NK-92 treated with Interleukin-12 subunit alpha and Interleukin-12 subunit beta, amount 100 ng/mL, for 24 hours (cell line): ENCODE results near the gene LONRF2.
A peak's percentile ranks its signal among the peaks of the same experiment; 100 is the strongest.

Source experiments
- DNase-seq: peaks from one replicate; lab custom pipeline; 2025; lab: John Stamatoyannopoulos, UW

The LONRF2 gene

DNA sequence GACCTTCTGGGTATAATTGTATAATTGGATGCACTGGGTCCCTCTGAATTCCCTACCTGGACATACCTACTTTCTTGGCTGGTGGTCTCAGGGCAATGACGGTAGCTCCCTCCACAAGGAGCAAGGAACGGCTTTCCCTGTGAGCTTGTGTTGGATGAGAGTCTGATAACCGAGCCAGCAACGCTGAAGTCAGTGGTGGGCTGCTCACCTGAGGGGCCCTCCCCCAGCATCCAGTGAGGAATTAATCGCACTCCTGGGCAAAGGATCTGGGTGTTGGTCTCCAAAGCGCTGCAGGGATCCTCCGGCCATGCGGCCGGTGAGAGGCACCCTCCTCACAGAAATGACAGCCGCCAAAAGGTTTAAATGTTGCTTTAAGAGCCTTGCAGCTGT lies 47.1 kb downstream of the LONRF2 start:
- DNase-seq: no peak

DNA sequence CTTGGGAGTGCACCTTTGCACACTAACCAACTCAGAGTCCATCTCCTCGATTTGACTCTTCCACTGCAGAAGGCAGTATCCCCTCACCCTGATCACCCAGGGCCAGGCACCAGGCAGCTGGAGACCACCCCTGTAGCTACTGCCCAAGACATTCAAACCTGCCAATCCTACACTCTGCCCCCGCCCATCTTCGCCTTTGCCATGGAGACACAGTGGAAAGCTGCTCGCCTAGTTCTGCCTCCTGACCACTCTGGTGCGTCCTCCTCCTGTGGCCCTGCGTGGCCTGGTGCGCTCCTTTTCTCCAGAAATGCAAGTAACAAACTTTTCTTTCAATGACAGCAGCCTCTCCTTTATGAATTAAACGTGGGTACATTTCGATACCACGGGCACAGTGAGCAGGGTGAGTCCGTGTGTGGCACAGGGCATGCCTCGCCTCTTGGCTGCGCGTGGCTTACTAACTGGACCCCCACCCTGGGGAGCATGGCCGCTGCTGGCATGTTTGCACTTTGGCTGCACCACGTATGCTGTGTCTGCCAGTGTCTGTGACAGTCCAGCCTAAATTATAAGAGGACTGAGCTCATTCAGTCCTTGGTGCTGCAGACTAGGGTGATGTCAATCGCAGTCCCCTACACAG lies 47.6 kb downstream of the LONRF2 start:
- no peak for DNase-seq

- no peak for DNase-seq
Observed at GRCh38 chr2:100274076-100274475, 48.2 kb downstream of the LONRF2 start.

- no peak for DNase-seq
Observed at GRCh38 chr2:100273387-100273786, 48.9 kb downstream of the LONRF2 start.

GRCh38 chr2:100272841-100273329 lies 49.4 kb downstream of the LONRF2 start:
- no peak for DNase-seq

DNA sequence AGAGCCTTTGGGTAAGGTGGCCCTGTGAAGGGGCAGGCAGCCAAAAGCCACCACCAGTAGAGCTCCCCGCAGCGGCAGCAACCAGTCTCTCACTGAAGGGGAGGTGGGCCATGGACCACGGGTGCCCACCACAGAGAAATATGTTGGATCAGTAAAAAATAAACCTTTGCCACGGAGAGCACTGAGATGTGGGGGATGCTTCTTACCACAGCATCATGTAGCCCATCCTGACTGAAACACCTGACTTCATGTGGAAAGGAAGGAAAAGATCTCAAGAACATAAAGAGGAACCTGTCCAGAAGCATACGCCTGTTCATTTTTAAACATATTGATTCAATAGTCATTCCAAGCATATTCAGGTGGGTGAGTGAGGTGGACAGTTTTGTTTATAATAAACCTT lies 51.1 kb downstream of the LONRF2 start:
- DNase-seq: no peak

DNA sequence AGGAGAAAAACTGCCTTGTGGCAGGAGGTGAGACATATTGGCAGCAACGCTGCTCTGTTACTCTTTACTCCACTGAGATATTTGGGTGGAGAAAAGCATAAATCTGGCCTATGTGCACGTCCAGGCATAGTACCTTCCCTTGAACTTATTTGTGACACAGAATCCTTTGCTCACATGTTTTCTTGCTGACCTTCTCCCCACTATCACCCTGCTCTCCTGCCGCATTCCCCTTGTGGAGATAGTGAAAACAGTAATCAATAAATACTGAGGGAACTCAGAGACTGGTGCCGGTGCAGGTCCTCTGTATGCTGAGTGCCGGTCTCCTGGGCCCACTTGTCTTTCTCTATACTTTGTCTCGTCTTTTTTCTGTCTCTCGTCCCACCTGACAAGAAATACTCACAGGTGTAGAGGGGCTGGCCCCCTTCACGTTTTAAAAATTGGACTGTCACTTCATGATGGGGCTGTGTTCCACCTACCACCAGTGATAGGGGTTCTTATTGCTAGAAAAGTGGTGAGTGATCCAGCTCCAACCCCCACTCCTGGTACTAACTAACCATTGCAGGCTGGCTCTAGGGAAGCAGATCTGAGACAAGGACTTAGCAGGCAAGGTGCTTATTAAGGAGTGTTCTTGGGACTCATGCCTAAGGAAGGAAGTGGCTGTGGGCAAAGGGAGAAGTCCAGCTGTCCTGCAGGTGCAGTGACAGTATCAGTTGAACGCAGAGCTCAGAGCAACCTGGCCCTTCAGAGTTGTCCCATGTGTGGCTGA lies 51.7 kb downstream of the LONRF2 start:
- no peak for DNase-seq

DNA sequence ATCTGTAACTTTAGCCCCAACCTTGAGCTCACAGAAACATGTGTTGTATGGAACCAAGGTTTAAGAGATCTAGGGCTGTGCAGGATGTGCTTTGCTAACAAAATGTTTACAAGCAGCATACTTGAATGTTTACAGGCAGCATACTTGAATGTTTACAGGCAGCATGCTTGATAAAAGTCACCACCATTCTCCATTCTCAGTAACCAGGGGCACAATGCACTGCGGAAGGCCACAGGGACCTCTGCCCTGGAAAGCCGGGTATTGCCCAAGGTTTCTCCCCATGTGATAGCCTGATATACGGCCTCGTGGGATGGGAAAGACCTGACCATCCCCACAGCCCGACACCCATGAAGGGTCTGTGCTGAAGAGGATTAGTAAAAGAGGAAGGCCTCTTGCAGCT lies 52.4 kb downstream of the LONRF2 start:
- no peak for DNase-seq

DNA sequence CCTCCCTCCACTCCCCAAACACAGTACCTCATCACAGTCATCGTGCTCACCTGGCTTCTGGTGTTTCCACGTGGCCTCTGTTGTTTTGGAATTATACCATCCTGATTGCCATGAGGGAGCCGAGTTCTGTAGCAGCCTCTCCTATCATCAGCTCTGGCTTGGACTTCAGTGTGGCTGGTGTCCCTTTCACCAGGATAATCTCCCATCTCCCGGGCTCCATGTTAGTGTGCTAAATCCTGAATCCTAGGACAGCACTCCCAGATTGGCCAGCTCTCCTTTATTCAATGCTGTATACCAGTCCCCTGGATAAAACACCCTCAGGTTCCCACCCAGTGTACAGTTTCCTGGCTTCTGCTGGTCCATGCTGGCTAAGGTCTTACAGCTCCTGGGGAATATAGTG lies 53.3 kb downstream of the LONRF2 start:
- DNase-seq: no peak

GRCh38 chr2:100267751-100268150 lies 54.5 kb downstream of the LONRF2 start:
- DNase-seq: no peak

DNA sequence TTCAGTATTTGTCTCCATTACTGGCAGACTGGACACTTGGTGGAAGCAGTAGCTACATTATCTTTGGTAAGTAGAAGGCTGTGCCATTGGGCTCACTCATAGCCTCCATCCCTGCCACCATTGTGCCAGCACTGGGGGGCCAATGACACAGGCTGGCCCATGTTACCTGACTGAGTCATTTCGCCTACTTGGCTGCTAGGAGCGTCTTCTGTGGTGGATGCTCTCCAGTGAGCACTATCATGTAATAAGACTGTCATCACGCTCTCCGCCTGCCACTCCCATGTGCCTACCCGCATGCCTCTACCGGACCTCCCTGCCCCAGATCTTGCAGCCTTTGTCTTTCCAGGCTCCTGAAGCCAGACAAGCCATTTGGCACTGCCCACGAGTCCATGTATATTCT lies 56.2 kb downstream of the LONRF2 start:
- DNase-seq: no peak

DNA sequence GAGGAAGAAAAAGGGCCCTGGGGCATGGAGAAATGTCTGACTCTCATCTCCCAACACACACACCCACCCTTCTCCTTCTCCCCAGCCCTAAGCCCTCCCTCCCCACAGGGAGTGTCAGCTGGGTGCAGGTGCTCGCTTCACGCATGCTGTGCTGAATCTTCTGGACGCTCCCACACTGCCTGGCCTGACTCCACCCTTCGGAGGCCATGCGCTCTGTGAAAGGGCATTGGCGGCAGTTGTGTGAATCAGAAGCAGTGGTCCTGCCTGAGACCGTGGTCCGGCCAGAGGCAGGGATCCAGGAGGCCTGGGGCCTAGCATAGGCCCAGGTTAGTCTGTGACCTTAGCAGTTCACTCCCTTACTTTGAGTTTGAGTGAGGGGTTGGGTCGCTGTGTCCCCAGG lies 57.1 kb downstream of the LONRF2 start:
- DNase-seq: no peak

GRCh38 chr2:100264651-100265050 lies 57.6 kb downstream of the LONRF2 start:
- DNase-seq: no peak

DNA sequence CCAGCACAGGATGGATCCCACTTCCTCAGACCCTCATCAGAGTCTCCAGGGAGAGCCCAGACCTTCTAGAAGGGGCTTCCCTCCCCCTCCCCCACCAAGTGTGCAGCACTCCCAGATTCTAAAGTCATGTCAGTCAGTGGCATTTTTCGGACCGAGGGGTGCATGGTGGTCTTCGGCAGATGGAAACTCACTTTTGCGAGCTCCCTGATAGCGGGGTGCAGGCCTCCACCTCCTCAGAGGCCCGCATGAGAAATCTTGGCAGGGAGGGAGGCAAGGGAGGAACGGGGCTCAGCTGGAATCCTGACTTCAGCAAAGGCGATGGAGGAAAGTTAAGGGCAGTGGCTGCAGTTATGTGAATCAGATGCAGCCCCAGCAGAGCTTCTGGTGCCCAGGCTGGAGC lies 58.2 kb downstream of the LONRF2 start:
- DNase-seq: no peak

DNA sequence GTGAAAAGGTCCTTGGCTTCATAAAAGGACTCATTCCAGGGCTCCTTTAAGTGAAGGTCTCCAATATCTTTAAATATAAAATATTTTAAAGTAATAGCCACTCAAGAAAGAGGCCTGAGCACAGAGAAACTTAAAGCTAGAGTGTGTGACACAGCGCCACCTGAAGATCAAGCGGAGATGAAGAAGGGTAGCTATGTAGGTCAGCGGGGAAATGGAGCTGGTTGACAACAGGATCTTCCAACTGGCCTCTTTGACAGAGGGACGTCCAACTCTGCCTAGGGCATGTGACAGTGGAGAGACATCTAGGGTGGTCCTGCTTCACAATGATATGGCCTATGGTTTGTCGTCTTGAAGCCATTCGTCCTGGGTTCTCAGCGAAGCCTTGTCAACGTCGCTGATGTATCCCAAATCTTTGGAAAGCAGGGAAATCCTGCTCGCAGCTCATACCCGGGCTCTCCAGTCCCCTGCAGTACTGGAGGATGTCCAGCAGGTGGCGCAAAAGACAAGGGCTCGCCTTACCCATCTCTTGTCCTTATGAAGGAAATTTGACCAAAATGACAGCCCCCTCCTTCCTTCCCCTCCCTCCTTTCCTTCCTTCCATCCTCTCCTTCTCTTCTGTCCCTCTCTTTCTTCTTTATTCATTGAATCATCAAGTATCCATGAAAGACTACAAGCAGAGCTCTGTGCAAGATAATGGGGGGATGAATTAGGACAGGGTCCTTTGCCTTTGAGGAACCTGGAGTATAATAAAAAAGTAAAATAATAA lies 59.6 kb downstream of the LONRF2 start:
- peak; percentile 19 for DNase-seq

DNA sequence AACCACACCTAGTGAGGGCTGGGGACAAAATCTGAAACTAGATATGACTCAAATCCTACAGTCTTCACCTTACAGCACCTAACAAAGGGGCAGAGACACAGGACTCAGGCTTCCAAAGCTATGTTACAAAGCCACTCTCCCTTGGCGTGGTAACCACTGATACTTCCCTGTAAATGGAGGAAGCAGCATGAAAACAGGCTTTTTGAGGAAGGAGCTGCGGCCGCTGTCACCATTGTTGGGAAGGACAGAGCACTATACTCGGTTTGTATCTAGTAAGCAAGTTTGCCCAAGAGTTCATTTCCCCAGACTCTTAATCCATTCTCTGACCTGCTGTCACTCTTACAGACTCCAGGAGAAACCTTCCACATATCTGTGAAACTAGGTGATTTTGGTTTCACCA lies 60.3 kb downstream of the LONRF2 start:
- no peak for DNase-seq

DNA sequence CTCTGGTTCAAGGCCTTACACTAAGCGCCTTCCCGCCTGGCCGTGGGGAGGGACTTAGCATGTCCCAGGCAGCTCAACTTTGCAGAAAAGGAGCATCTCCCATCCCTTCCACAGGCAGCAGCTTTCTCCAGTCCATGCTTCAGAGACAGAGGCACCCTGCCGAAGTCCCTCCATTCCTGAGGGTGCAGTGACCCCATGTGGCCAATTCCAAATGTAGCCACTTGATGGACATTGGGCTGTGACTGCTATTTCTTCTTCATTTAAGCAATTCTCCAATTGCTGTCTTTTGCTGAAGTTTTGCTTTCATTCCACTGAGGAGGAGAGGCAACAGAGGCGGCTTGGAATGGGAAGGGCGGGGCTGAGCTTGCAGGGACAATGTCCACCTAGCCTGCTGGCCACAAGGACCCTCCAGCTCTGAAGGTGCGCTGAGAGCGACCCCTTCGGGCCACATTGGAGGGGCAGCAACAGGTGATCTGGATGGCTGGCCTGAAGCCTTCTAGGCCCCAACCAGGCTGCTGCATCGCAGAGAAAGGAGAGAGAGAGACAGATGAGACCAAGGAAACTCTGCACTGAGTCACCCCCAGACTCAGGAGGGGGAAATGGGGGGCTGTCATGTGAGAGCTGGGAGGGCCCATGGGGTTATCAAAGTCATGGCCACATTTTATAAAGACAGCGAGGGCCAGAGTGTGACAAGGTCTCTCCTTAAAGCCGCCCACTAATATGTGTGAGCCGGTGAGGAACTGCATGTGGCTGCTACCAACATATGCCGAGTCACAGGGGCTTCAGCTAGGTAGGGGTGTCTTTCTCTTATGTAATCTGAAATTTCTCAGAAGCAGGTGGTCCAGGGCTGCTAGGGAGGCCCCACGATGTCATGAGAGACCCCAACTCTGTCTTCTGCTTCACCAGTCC lies 61.3 kb downstream of the LONRF2 start:
- DNase-seq: no peak

GRCh38 chr2:100259106-100259505 lies 63.2 kb downstream of the LONRF2 start:
- DNase-seq: no peak

GRCh38 chr2:100257939-100258338 lies 64.4 kb downstream of the LONRF2 start:
- DNase-seq: no peak

- no peak for DNase-seq
Observed at GRCh38 chr2:100256849-100257248, 65.5 kb downstream of the LONRF2 start.

GRCh38 chr2:100256416-100256815 lies 65.9 kb downstream of the LONRF2 start:
- no peak for DNase-seq

GRCh38 chr2:100254646-100255210 lies 67.6 kb downstream of the LONRF2 start:
- no peak for DNase-seq
